Epithelial cell of esophagus (primary cell): ENCODE data around the gene RNF169.

ENCODE experiments used
- DNase-seq: peaks from one replicate; pipeline ENCODE4 v3.0.0; 2010; ENCODE audit warnings: low read depth
- H3K4me3 ChIP-seq: 2 replicates; pipeline ENCODE4 v1.5.1; 2011; ENCODE audit warnings: mild to moderate bottlenecking, low read length, control low read depth
- CTCF ChIP-seq: IDR thresholded peaks from 2 replicates; pipeline ENCODE4 v1.5.1; 2011; ENCODE audit warnings: low read depth, mild to moderate bottlenecking, low read length, control low read depth, inconsistent platforms; ENCODE audit not compliant: insufficient read depth; ENCODE audit errors: missing control alignments

Gene RNF169

DNA sequence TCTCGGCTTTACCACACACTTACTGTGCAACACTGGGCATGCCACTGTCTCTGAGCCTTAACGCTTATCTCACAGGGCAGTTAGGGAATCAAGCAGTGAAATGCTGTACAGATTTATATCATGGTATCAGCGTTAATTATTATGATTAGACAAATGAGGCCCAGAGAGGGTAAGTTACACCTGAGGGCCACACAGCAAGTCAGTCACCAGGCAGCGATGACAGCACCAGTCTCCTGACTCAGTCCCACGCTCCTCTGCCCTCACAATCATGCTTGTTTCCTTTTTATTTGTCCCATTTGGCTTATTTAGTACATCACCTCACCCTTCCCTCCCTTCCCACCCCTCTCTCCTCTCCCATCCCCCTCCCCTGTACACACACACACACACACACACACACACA is 29.6 kb upstream of the RNF169 start:
- no peak for DNase-seq
- no peak overlapping the region for H3K4me3 ChIP-seq
- TF ChIP-seq CTCF, result no peak

- no peak for TF ChIP-seq CTCF
- peak; percentile 7 for DNase-seq
- no peak overlapping the region for H3K4me3 ChIP-seq
Observed at GRCh38 chr11:74720596-74721478, 27.8 kb upstream of the RNF169 start.

GRCh38 chr11:74721479-74721835 is 27.2 kb upstream of the RNF169 start:
- DNase-seq, result no peak
- no peak overlapping the region for H3K4me3 ChIP-seq
- TF ChIP-seq CTCF, result no peak

- DNase-seq, result no peak
- no peak overlapping the region for H3K4me3 ChIP-seq
- no peak for TF ChIP-seq CTCF
Observed at GRCh38 chr11:74723511-74723910, 25.1 kb upstream of the RNF169 start.

DNA sequence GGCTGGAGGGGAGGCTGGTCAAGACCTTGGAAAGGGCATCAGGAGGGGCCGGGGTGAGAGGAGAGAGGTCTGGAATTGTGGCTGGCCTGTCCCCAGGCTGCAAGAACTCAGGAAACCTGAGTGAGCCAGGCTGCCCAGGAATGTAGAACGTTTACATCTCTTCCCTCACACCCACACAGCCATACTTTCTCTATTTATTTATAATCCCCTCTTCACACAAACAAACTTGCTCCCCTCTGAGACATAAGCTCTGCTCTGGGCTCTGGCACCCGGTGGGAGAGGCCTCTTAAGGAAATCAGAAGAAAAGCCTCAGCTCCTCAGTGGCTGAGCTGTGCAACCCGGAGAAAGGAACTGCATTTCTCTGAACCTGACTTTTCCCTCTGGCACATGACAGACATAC is 22.9 kb upstream of the RNF169 start:
- TF ChIP-seq CTCF, result no peak

GRCh38 chr11:74726547-74727182 is 22.0 kb upstream of the RNF169 start:
- peak; percentile 97 for TF ChIP-seq CTCF
- DNase-seq, result peak; percentile 77
- no peak overlapping the region for H3K4me3 ChIP-seq

More for the DNA sequence above, 22.9 kb upstream of the RNF169 start:
- H3K4me3 ChIP-seq, result no peak overlapping the region
- DNase-seq, result no peak
